ENCODE results near the gene CD36.

CD36 gene

GRCh38 chr7:80707318-80707717 lies 68.9 kb downstream of the CD36 start:
- Histone ChIP-seq H3K4me1 (ENCODE audit: control insufficient read depth, insufficient read depth, low read depth, low read length) (peaks cover 1% of the 10 kb centered on the region), H2AFZ (ENCODE audit: low read depth, low read length) (no peak overlapping the region), H2AK5ac (ENCODE audit: low read length, severe bottlenecking) (no peak overlapping the region), H3K14ac (ENCODE audit: low read length in 2 of 2) (no peak overlapping the region), H4K91ac (ENCODE audit: low read length) (no peak overlapping the region), H3K27ac (ENCODE audit: low read length, poor library complexity, severe bottlenecking) (no peak overlapping the region), H2BK120ac (ENCODE audit: low read depth, low read length) (no peak overlapping the region), H2BK5ac (ENCODE audit: low read depth, low read length, poor library complexity, severe bottlenecking) (no peak overlapping the region), H4K8ac (ENCODE audit: low read length) (no peak overlapping the region), H3K36me3 (ENCODE audit: control insufficient read depth in 1 of 2, insufficient read depth in 2 of 2, low read depth in 1 of 2, low read length in 2 of 2) (no peaks in the 10 kb centered on the region), H2BK12ac (ENCODE audit: low read length in 2 of 2) (no peak overlapping the region), H3K79me1 (replicated peaks; ENCODE audit: low read length, poor library complexity, severe bottlenecking) (no peaks in the 10 kb centered on the region), H2BK15ac (ENCODE audit: low read depth, poor library complexity, severe bottlenecking) (no peak overlapping the region), H3K4me2 (ENCODE audit: low read length, poor library complexity, severe bottlenecking) (no peak overlapping the region), H3K4me3 (ENCODE audit: insufficient read depth in 1 of 2, low read depth in 1 of 2, low read length in 2 of 2) (no peak overlapping the region), H3K9ac (ENCODE audit: low read length) (peak overlapping the region; percentile 53), H3K9me3 (ENCODE audit: control insufficient read depth, low read length) (no peaks in the 10 kb centered on the region), H3K18ac (ENCODE audit: low read depth in 1 of 2, low read length in 2 of 2) (no peak overlapping the region), H3K27me3 (ENCODE audit: control insufficient read depth in 1 of 2, insufficient read depth in 1 of 2, low read length in 2 of 2) (no peaks in the 10 kb centered on the region), H3K23ac (ENCODE audit: low read length in 2 of 2) (no peak overlapping the region), H3K4ac (ENCODE audit: low read depth in 1 of 2, low read length in 2 of 2) (no peak overlapping the region)
- 95% methylated on average over 1 of the region's 1 CpG for WGBS
- peak; percentile 19 for DNase-seq

- Histone ChIP-seq H3K36me3 (ENCODE audit: control insufficient read depth in 1 of 2, insufficient read depth in 2 of 2, low read depth in 1 of 2, low read length in 2 of 2) (no peaks in the 10 kb centered on the region), H2BK120ac (ENCODE audit: low read depth, low read length) (no peak overlapping the region), H3K18ac (ENCODE audit: low read depth in 1 of 2, low read length in 2 of 2) (no peak overlapping the region), H2AK5ac (ENCODE audit: low read length, severe bottlenecking) (no peak overlapping the region), H3K9ac (ENCODE audit: low read length) (no peak overlapping the region), H3K27me3 (ENCODE audit: control insufficient read depth in 1 of 2, insufficient read depth in 1 of 2, low read length in 2 of 2) (no peaks in the 10 kb centered on the region), H3K23ac (ENCODE audit: low read length in 2 of 2) (no peak overlapping the region), H3K4me2 (ENCODE audit: low read length, poor library complexity, severe bottlenecking) (no peak overlapping the region), H3K79me1 (replicated peaks; ENCODE audit: low read length, poor library complexity, severe bottlenecking) (no peaks in the 10 kb centered on the region), H4K91ac (ENCODE audit: low read length) (no peak overlapping the region), H2AFZ (ENCODE audit: low read depth, low read length) (no peak overlapping the region), H2BK12ac (ENCODE audit: low read length in 2 of 2) (no peak overlapping the region), H2BK5ac (ENCODE audit: low read depth, low read length, poor library complexity, severe bottlenecking) (no peak overlapping the region), H3K4me1 (ENCODE audit: control insufficient read depth, insufficient read depth, low read depth, low read length) (peaks cover 1% of the 10 kb centered on the region), H3K27ac (ENCODE audit: low read length, poor library complexity, severe bottlenecking) (no peak overlapping the region), H3K9me3 (ENCODE audit: control insufficient read depth, low read length) (no peaks in the 10 kb centered on the region), H3K4me3 (ENCODE audit: insufficient read depth in 1 of 2, low read depth in 1 of 2, low read length in 2 of 2) (no peak overlapping the region), H4K8ac (ENCODE audit: low read length) (no peak overlapping the region), H3K4ac (ENCODE audit: low read depth in 1 of 2, low read length in 2 of 2) (no peak overlapping the region), H2BK15ac (ENCODE audit: low read depth, poor library complexity, severe bottlenecking) (no peak overlapping the region), H3K14ac (ENCODE audit: low read length in 2 of 2) (no peak overlapping the region)
- WGBS: 63% methylated on average over 1 of the region's 2 CpGs
- DNase-seq: no peak
These were observed 69.7 kb downstream of the CD36 start for GRCh38 chr7:80708123-80708522.

- H3K9me3 ChIP-seq (ENCODE audit: control insufficient read depth, low read length): no peaks in the 10 kb centered on the region
- no peak for DNase-seq
- no peak overlapping the region for H2AFZ ChIP-seq (ENCODE audit: low read depth, low read length)
- H3K4me1 ChIP-seq (ENCODE audit: control insufficient read depth, insufficient read depth, low read depth, low read length): no peaks in the 10 kb centered on the region
- no peak overlapping the region for H3K23ac ChIP-seq (ENCODE audit: low read length in 2 of 2)
- H2BK12ac ChIP-seq (ENCODE audit: low read length in 2 of 2): no peak overlapping the region
- H2BK120ac ChIP-seq (ENCODE audit: low read depth, low read length): no peak overlapping the region
- no peak overlapping the region for H2BK15ac ChIP-seq (ENCODE audit: low read depth, poor library complexity, severe bottlenecking)
- no peak overlapping the region for H3K4me2 ChIP-seq (ENCODE audit: low read length, poor library complexity, severe bottlenecking)
- 77% methylated on average over 2 of the region's 2 CpGs for WGBS
- no peak overlapping the region for H4K91ac ChIP-seq (ENCODE audit: low read length)
- no peaks in the 10 kb centered on the region for H3K27me3 ChIP-seq (ENCODE audit: control insufficient read depth in 1 of 2, insufficient read depth in 1 of 2, low read length in 2 of 2)
- peak overlapping the region; percentile 1 for H2AK5ac ChIP-seq (ENCODE audit: low read length, severe bottlenecking)
- H3K36me3 ChIP-seq (ENCODE audit: control insufficient read depth in 1 of 2, insufficient read depth in 2 of 2, low read depth in 1 of 2, low read length in 2 of 2): no peaks in the 10 kb centered on the region
- H2BK5ac ChIP-seq (ENCODE audit: low read depth, low read length, poor library complexity, severe bottlenecking): no peak overlapping the region
- no peak overlapping the region for H3K27ac ChIP-seq (ENCODE audit: low read length, poor library complexity, severe bottlenecking)
- H3K4ac ChIP-seq (ENCODE audit: low read depth in 1 of 2, low read length in 2 of 2): no peak overlapping the region
- no peak overlapping the region for H3K14ac ChIP-seq (ENCODE audit: low read length in 2 of 2)
- peak overlapping the region; percentile 60 for H3K9ac ChIP-seq (ENCODE audit: low read length)
- H3K4me3 ChIP-seq (ENCODE audit: insufficient read depth in 1 of 2, low read depth in 1 of 2, low read length in 2 of 2): no peak overlapping the region
- H3K18ac ChIP-seq (ENCODE audit: low read depth in 1 of 2, low read length in 2 of 2): no peak overlapping the region
- no peaks in the 10 kb centered on the region for H3K79me1 ChIP-seq (replicated peaks; ENCODE audit: low read length, poor library complexity, severe bottlenecking)
- no peak overlapping the region for H4K8ac ChIP-seq (ENCODE audit: low read length)
These were observed 73.1 kb downstream of the CD36 start for GRCh38 chr7:80711531-80711930.

GRCh38 chr7:80719261-80719660 lies 80.8 kb downstream of the CD36 start:
- no peak overlapping the region for H3K9ac ChIP-seq (ENCODE audit: low read length)
- H2BK15ac ChIP-seq (ENCODE audit: low read depth, poor library complexity, severe bottlenecking): no peak overlapping the region
- peak; percentile 59 for DNase-seq
- H3K79me1 ChIP-seq (replicated peaks; ENCODE audit: low read length, poor library complexity, severe bottlenecking): no peaks in the 10 kb centered on the region
- WGBS: 57% methylated on average over 1 of the region's 3 CpGs
- no peak overlapping the region for H3K4me2 ChIP-seq (ENCODE audit: low read length, poor library complexity, severe bottlenecking)
- H4K91ac ChIP-seq (ENCODE audit: low read length): no peak overlapping the region
- H3K14ac ChIP-seq (ENCODE audit: low read length in 2 of 2): no peak overlapping the region
- peaks cover 5% of the 10 kb centered on the region for H3K4me1 ChIP-seq (ENCODE audit: control insufficient read depth, insufficient read depth, low read depth, low read length)
- no peak overlapping the region for H2AFZ ChIP-seq (ENCODE audit: low read depth, low read length)
- no peak overlapping the region for H2BK12ac ChIP-seq (ENCODE audit: low read length in 2 of 2)
- no peak overlapping the region for H2BK120ac ChIP-seq (ENCODE audit: low read depth, low read length)
- H3K9me3 ChIP-seq (ENCODE audit: control insufficient read depth, low read length): no peaks in the 10 kb centered on the region
- no peak overlapping the region for H4K8ac ChIP-seq (ENCODE audit: low read length)
- no peak overlapping the region for H3K4me3 ChIP-seq (ENCODE audit: insufficient read depth in 1 of 2, low read depth in 1 of 2, low read length in 2 of 2)
- H3K4ac ChIP-seq (ENCODE audit: low read depth in 1 of 2, low read length in 2 of 2): no peak overlapping the region
- H3K36me3 ChIP-seq (ENCODE audit: control insufficient read depth in 1 of 2, insufficient read depth in 2 of 2, low read depth in 1 of 2, low read length in 2 of 2): no peaks in the 10 kb centered on the region
- no peak overlapping the region for H3K23ac ChIP-seq (ENCODE audit: low read length in 2 of 2)
- H3K27ac ChIP-seq (ENCODE audit: low read length, poor library complexity, severe bottlenecking): peak overlapping the region; percentile 12
- H3K27me3 ChIP-seq (ENCODE audit: control insufficient read depth in 1 of 2, insufficient read depth in 1 of 2, low read length in 2 of 2): no peaks in the 10 kb centered on the region
- no peak overlapping the region for H3K18ac ChIP-seq (ENCODE audit: low read depth in 1 of 2, low read length in 2 of 2)
- H2AK5ac ChIP-seq (ENCODE audit: low read length, severe bottlenecking): no peak overlapping the region
- H2BK5ac ChIP-seq (ENCODE audit: low read depth, low read length, poor library complexity, severe bottlenecking): no peak overlapping the region
